NB4 (cell line): ENCODE results near the gene NREP.

ENCODE experiments used
- DNase-seq: peaks from one replicate; pipeline ENCODE4 v3.0.0; 2010; ENCODE audit warnings: low read depth
- H3K4me3 ChIP-seq: one replicate; pipeline ENCODE4 v1.5.1; 2011; ENCODE audit warnings: mild to moderate bottlenecking, low read depth, low read length, moderate library complexity
- MYC ChIP-seq: IDR thresholded peaks from 2 replicates; pipeline ENCODE4 v1.6.1; 2011; ENCODE audit warnings: low read depth, low read length
- POLR2A ChIP-seq: IDR thresholded peaks from 2 replicates; pipeline ENCODE4 v1.6.1; 2011; ENCODE audit warnings: mild to moderate bottlenecking; ENCODE audit not compliant: insufficient read length; ENCODE audit errors: extremely low read depth
- TF ChIP-seq, protein P1 (sequence below): IDR thresholded peaks from one replicate; pipeline ENCODE4 v1.5.1; 2012; ENCODE audit warnings: low read depth, low read length
- TF ChIP-seq, protein P2 (sequence below): IDR thresholded peaks from 2 replicates; pipeline ENCODE4 v1.6.1; 2011; ENCODE audit warnings: low read depth, low read length

NREP gene

GRCh38 chr5:111742177-111742994 is 14.6 kb downstream of the NREP start:
- H3K4me3 ChIP-seq, result no peak overlapping the region
- TF ChIP-seq POLR2A (no peak), MYC (no peak)
- TF ChIP-seq, protein P1, sequence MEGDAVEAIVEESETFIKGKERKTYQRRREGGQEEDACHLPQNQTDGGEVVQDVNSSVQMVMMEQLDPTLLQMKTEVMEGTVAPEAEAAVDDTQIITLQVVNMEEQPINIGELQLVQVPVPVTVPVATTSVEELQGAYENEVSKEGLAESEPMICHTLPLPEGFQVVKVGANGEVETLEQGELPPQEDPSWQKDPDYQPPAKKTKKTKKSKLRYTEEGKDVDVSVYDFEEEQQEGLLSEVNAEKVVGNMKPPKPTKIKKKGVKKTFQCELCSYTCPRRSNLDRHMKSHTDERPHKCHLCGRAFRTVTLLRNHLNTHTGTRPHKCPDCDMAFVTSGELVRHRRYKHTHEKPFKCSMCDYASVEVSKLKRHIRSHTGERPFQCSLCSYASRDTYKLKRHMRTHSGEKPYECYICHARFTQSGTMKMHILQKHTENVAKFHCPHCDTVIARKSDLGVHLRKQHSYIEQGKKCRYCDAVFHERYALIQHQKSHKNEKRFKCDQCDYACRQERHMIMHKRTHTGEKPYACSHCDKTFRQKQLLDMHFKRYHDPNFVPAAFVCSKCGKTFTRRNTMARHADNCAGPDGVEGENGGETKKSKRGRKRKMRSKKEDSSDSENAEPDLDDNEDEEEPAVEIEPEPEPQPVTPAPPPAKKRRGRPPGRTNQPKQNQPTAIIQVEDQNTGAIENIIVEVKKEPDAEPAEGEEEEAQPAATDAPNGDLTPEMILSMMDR, result no peak
- TF ChIP-seq, protein P2, sequence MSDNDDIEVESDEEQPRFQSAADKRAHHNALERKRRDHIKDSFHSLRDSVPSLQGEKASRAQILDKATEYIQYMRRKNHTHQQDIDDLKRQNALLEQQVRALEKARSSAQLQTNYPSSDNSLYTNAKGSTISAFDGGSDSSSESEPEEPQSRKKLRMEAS, result no peak
- DNase-seq, result no peak

DNA sequence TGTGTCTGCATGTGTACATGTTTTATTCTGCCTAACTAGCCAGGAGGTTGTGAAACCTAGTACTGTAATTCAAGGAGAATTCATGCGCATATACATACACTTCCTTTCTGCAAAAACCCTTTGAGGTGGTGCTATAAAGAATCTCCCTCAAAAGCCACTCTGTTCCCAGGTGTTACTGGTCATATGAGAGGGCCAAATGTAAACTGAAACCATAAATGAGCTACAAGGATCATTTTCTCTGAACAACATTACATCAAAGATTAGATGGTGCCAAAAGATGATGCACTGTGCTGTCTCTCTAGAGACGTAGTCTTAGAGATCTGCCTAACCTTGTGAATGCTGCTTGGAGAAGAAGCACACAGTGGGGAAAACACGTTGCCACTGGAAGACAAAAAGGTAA is 15.7 kb downstream of the NREP start:
- TF ChIP-seq MYC, result no peak
- TF ChIP-seq, protein P1, result no peak
- TF ChIP-seq, protein P2, result no peak
- TF ChIP-seq POLR2A, result no peak
- no peak overlapping the region for H3K4me3 ChIP-seq
- DNase-seq, result no peak

GRCh38 chr5:111739416-111739815 is 17.6 kb downstream of the NREP start:
- H3K4me3 ChIP-seq, result no peak overlapping the region
- DNase-seq, result no peak
- TF ChIP-seq, protein P1, result no peak
- TF ChIP-seq MYC (no peak), POLR2A (no peak)
- TF ChIP-seq, protein P2, result no peak

GRCh38 chr5:111738118-111738517 is 18.9 kb downstream of the NREP start:
- DNase-seq, result no peak
- H3K4me3 ChIP-seq, result no peak overlapping the region
- TF ChIP-seq, protein P2, result no peak
- TF ChIP-seq POLR2A, result no peak
- no peak for TF ChIP-seq MYC
- TF ChIP-seq, protein P1, result no peak

- TF ChIP-seq, protein P2, result no peak
- TF ChIP-seq MYC, result no peak
- TF ChIP-seq, protein P1, result no peak
- no peak for TF ChIP-seq POLR2A
- H3K4me3 ChIP-seq, result no peak overlapping the region
- DNase-seq, result no peak
These were observed 19.3 kb downstream of the NREP start for GRCh38 chr5:111737716-111738115.
